Vagina (tissue), 2 donors: ENCODE data around the gene BTBD17.

Source experiments
- POLR2A ChIP-seq, 2 donors: fragments of 450-650 bp; IDR thresholded peaks; one replicate each; pipeline ENCODE4 v1.6.1; 2017; ENCODE audit warnings: antibody characterized with exemption in 2 of 2, mild to moderate bottlenecking in 2 of 2, moderate library complexity in 2 of 2
- TF ChIP-seq, protein P1 (sequence below), 3 experiments: fragments of 450-650 bp in 2 of 3; fragments of 200-600 bp in 1 of 3; sonication (generic) in 1 of 3; IDR thresholded peaks; one replicate each; pipeline ENCODE4 v1.5.1; 2017 to 2019; ENCODE audit warnings: antibody characterized with exemption in 3 of 3, mild to moderate bottlenecking in 2 of 3, moderate library complexity in 2 of 3

DNA sequence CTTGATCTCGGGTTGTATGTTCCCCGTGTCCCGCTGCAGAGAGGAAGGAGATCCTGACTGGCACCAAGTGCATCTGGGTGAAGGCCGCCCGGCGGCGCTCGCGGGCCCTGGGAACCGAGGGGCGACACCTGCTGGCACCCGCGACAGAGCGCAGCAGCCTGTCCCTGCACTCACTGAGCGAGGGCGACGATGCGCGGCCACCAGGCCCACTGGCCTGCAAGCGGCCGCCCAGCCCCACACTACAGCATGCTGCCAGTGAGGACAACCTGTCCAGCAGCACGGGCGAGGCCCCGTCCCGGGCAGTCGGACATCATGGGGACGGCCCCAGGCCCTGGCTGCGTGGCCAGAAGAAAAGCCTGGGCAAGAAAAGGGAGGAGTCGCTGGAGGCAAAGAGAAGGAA is 7.5 kb downstream of the BTBD17 start:
- TF ChIP-seq, protein P1, sequence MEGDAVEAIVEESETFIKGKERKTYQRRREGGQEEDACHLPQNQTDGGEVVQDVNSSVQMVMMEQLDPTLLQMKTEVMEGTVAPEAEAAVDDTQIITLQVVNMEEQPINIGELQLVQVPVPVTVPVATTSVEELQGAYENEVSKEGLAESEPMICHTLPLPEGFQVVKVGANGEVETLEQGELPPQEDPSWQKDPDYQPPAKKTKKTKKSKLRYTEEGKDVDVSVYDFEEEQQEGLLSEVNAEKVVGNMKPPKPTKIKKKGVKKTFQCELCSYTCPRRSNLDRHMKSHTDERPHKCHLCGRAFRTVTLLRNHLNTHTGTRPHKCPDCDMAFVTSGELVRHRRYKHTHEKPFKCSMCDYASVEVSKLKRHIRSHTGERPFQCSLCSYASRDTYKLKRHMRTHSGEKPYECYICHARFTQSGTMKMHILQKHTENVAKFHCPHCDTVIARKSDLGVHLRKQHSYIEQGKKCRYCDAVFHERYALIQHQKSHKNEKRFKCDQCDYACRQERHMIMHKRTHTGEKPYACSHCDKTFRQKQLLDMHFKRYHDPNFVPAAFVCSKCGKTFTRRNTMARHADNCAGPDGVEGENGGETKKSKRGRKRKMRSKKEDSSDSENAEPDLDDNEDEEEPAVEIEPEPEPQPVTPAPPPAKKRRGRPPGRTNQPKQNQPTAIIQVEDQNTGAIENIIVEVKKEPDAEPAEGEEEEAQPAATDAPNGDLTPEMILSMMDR (IDR thresholded peaks at IDR 0.05): peak in 1 of 3 experiments; percentile 17
- TF ChIP-seq POLR2A (IDR thresholded peaks at IDR 0.05): no peak
